ENCODE measurements around the gene BRSK2. TPM values are rescaled to one million over a fixed set of nuclear protein-coding genes. Genes with fewer than 3 reads are reported as not detected.

The BRSK2 gene
- total and polyA plus RNA-seq, 2 of the 4 experiments (the other 2 are of a cell fraction), result 0.18 to 0.62 TPM

DNA sequence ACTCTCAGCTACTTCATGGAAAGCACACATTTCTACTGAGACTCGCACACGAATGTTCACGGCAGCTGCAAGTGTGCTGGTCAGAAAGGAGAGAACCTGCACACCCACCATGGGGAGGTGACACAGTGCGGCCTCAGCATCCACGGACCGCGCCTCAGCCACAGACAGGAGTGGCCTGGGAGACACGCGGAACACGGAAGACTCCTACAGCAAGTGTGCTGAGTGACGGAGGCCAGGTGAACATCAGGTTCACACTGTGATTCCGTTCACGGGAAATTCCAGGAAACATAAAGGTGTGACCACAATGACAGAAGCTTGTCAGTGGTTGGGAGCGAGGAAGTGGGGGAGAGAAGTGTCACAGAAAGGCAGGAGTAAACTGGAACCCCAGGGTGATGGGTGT lies 110.2 kb downstream of the BRSK2 start:
- H3K4me2 ChIP-seq (ENCODE audit: low read depth, low read length), result no peak overlapping the region
- no peak overlapping the region for H3K4me3 ChIP-seq (ENCODE audit: insufficient read depth, low read depth, low read length)
- H2AFZ ChIP-seq (replicated peaks; ENCODE audit: low read length, poor library complexity), result no peak overlapping the region
- H3K79me1 ChIP-seq (ENCODE audit: low read depth in 1 of 2, low read length in 2 of 2), result peaks cover 32 to 77% of the 10 kb centered on the region in 2 experiments
- intact Hi-C loops (cut with micrococcal nuclease) (no loop called here), dilution Hi-C loops (cut with HindIII; ENCODE audit: low sequenced_read_pairs, unreplicated experiment) (no loop called here), in situ Hi-C loops (cut with MboI; ENCODE audit: low sequenced_read_pairs) (loop anchor here (25.0 kb wide), 1 partner anchor 288 kb away; the partner anchor contains the start of gene MUC5B)
- no peak overlapping the region for H2AK9ac ChIP-seq (replicated peaks; ENCODE audit: low read depth, low read length, poor library complexity)
- no peak overlapping the region for H2BK120ac ChIP-seq (ENCODE audit: low read depth, low read length)
- H3K36me3 ChIP-seq (ENCODE audit: control insufficient read depth, insufficient read depth, low read length), result peaks cover 4% of the 10 kb centered on the region
- no peak overlapping the region for H4K91ac ChIP-seq (ENCODE audit: insufficient read depth, low read depth, low read length)
- BruUV-seq (replicated peaks), result no TSS peak
- H2BK15ac ChIP-seq (ENCODE audit: low read depth, low read length), result no peak overlapping the region
- H4K8ac ChIP-seq (ENCODE audit: low read depth in 2 of 2, low read length in 2 of 2), result no peak overlapping the region
- H2BK5ac ChIP-seq (ENCODE audit: low read depth, low read length, poor library complexity, severe bottlenecking), result no peak overlapping the region
- H3K4ac ChIP-seq (ENCODE audit: low read depth, low read length), result no peak overlapping the region
- no peak overlapping the region for H2AK5ac ChIP-seq (ENCODE audit: low read depth, low read length)
- no peak for TF ChIP-seq MXI1 (IDR thresholded peaks at IDR 0.05; ENCODE audit: borderline replicate concordance, low read depth, low read length)
- no peak for TF ChIP-seq CHD1 (IDR thresholded peaks at IDR 0.05; ENCODE audit: low read depth, low read length)
- no peak for TF ChIP-seq CEBPB (IDR thresholded peaks at IDR 0.05; ENCODE audit: low read depth, low read length)
- TF ChIP-seq, protein P1, sequence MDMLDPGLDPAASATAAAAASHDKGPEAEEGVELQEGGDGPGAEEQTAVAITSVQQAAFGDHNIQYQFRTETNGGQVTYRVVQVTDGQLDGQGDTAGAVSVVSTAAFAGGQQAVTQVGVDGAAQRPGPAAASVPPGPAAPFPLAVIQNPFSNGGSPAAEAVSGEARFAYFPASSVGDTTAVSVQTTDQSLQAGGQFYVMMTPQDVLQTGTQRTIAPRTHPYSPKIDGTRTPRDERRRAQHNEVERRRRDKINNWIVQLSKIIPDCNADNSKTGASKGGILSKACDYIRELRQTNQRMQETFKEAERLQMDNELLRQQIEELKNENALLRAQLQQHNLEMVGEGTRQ (IDR thresholded peaks at IDR 0.05; ENCODE audit: low read depth, low read length), result no peak
- WGBS, 2 experiments (ENCODE audit: extremely low coverage in 2 of 2, insufficient read length in 1 of 2), result 100% methylated on average over 8 of the region's 14 CpGs; no CpG with 5 or more reads in 1 of the 2 experiments
- CTCF ChIA-PET, result no interaction called here
- H3K27me3 ChIP-seq (ENCODE audit: control insufficient read depth, insufficient read depth, low read length), result no peaks in the 10 kb centered on the region
- no peak overlapping the region for H3K27ac ChIP-seq (ENCODE audit: insufficient read depth, low read length)
- H3K9me3 ChIP-seq (ENCODE audit: control insufficient read depth, insufficient read depth, low read length), result no peaks in the 10 kb centered on the region
- no peaks in the 10 kb centered on the region; the same call in 1 of the 2 replicates for H3K4me1 ChIP-seq (ENCODE audit: control insufficient read depth, insufficient read depth, low read length)
- no peak overlapping the region for H3K9ac ChIP-seq (ENCODE audit: low read depth, low read length)
- no peak overlapping the region for H3K14ac ChIP-seq (replicated peaks; ENCODE audit: low read depth, low read length)
- ATAC-seq (ENCODE audit: low read depth) (no peak), DNase-seq (no peak)
- no peak overlapping the region for H2BK20ac ChIP-seq (ENCODE audit: low read depth, low read length)
- H4K20me1 ChIP-seq (ENCODE audit: insufficient read depth, low read length), result peaks cover 83% of the 10 kb centered on the region
- no peak overlapping the region for H3K23ac ChIP-seq (ENCODE audit: low read depth, low read length)
- H3K18ac ChIP-seq (ENCODE audit: low read depth, low read length), result no peak overlapping the region
- no peak overlapping the region for H4K5ac ChIP-seq (ENCODE audit: low read depth, low read length)
- H3K56ac ChIP-seq (ENCODE audit: extremely low read depth, insufficient read depth, low read length), result no peak overlapping the region
- POLR2A ChIA-PET (ENCODE audit: unreplicated experiment), result no interaction called here
- peaks cover 15% of the 10 kb centered on the region for H3K9me1 ChIP-seq (ENCODE audit: insufficient read depth, low read length)

Measured in IMR-90 (cell line).